OCI-LY1 (cell line): Measurements from ENCODE around the gene APOBEC4.

Experiments used
- EZH2 ChIP-seq: fragments of 200-600 bp; sonication (generic), shearing (Covaris generic); IDR thresholded peaks from 2 replicates; pipeline ENCODE4 v1.8.0; 2017; ENCODE audit warnings: borderline replicate concordance, mixed run types, mild to moderate bottlenecking, antibody characterized with exemption, low read length, moderate library complexity, mixed read lengths
- TF ChIP-seq, protein P1 (sequence below): fragments of 200-600 bp; sonication (generic), shearing (Covaris generic); IDR thresholded peaks from 2 replicates; pipeline ENCODE4 v1.5.1; 2017; ENCODE audit warnings: mild to moderate bottlenecking, antibody characterized with exemption, low read length, moderate library complexity, mixed read lengths

GRCh38 chr1:183598386-183598785 is 54.7 kb downstream of the APOBEC4 start:
- TF ChIP-seq, protein P1, sequence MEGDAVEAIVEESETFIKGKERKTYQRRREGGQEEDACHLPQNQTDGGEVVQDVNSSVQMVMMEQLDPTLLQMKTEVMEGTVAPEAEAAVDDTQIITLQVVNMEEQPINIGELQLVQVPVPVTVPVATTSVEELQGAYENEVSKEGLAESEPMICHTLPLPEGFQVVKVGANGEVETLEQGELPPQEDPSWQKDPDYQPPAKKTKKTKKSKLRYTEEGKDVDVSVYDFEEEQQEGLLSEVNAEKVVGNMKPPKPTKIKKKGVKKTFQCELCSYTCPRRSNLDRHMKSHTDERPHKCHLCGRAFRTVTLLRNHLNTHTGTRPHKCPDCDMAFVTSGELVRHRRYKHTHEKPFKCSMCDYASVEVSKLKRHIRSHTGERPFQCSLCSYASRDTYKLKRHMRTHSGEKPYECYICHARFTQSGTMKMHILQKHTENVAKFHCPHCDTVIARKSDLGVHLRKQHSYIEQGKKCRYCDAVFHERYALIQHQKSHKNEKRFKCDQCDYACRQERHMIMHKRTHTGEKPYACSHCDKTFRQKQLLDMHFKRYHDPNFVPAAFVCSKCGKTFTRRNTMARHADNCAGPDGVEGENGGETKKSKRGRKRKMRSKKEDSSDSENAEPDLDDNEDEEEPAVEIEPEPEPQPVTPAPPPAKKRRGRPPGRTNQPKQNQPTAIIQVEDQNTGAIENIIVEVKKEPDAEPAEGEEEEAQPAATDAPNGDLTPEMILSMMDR, result no peak
- no peak for TF ChIP-seq EZH2
